ENCODE data around the gene MKX. TPM values are rescaled to one million over a fixed set of nuclear protein-coding genes. Genes with fewer than 3 reads are reported as not detected.

Gene MKX
- total RNA-seq (0.72 and 0.90 TPM in 2 replicates), polyA plus RNA-seq (0.10 and 0.94 TPM in 2 replicates)

GRCh38 chr10:27745732-27746396 lies at the start of gene MKX:
Gene MKX, minus strand, starts transcription at chr10:27745819. Its CDS starts 2,404 bp downstream, at chr10:27743415.
- H3K4me1 ChIP-seq (ENCODE audit: insufficient read depth), result peaks cover 39% of the 10 kb centered on the region
- H3K27ac ChIP-seq, result no peak within 1 kb of the TSS
- H3K4me2 ChIP-seq, result peak within 1 kb of the TSS; percentile 97
- peak; percentile 69 for DNase-seq (ENCODE audit: low spot score)
- peaks cover 95% of the 10 kb centered on the region for H3K27me3 ChIP-seq
- H3K79me2 ChIP-seq, result no peaks in the 10 kb centered on the region
- H3K9me3 ChIP-seq (ENCODE audit: low read depth), result no peaks in the 10 kb centered on the region
- TF ChIP-seq EZH2phosphoT487 (IDR thresholded peaks at IDR 0.05; ENCODE audit: low read depth, severe bottlenecking, unreplicated experiment) (peak; percentile 62), CTCF (IDR thresholded peaks at IDR 0.05; ENCODE audit: poor library complexity) (no peak), EZH2 (IDR thresholded peaks at IDR 0.05; ENCODE audit: borderline replicate concordance) (peak; percentile 92)
- no peaks in the 10 kb centered on the region for H3K36me3 ChIP-seq (replicated peaks; ENCODE audit: insufficient read depth, low read depth)
- H3K4me3 ChIP-seq, result peak within 1 kb of the TSS; percentile 21
- no peaks in the 10 kb centered on the region for H4K20me1 ChIP-seq (ENCODE audit: insufficient read depth, poor library complexity, severe bottlenecking)
- no peaks in the 10 kb centered on the region for H3K9me2 ChIP-seq (replicated peaks; ENCODE audit: insufficient read depth)
- H2AFZ ChIP-seq, result peak within 1 kb of the TSS; percentile 55
- WGBS (ENCODE audit: low lambda C conversion rate, missing lambda C conversion rate), result 2% methylated on average over 63 of the region's 69 CpGs

GRCh38 chr10:27794157-27794556 lies 48.5 kb upstream of the MKX start:
- H3K9me3 ChIP-seq (ENCODE audit: low read depth), result no peaks in the 10 kb centered on the region
- DNase-seq (ENCODE audit: low spot score), result no peak
- H3K27ac ChIP-seq, result no peak overlapping the region
- no peaks in the 10 kb centered on the region for H3K9me2 ChIP-seq (replicated peaks; ENCODE audit: insufficient read depth)
- no peaks in the 10 kb centered on the region for H3K27me3 ChIP-seq
- TF ChIP-seq EZH2 (IDR thresholded peaks at IDR 0.05; ENCODE audit: borderline replicate concordance), result no peak
- TF ChIP-seq CTCF (IDR thresholded peaks at IDR 0.05; ENCODE audit: poor library complexity), result no peak
- TF ChIP-seq EZH2phosphoT487 (IDR thresholded peaks at IDR 0.05; ENCODE audit: low read depth, severe bottlenecking, unreplicated experiment), result no peak
- no peaks in the 10 kb centered on the region for H3K79me2 ChIP-seq
- H4K20me1 ChIP-seq (ENCODE audit: insufficient read depth, poor library complexity, severe bottlenecking), result no peaks in the 10 kb centered on the region
- no peaks in the 10 kb centered on the region for H3K4me1 ChIP-seq (ENCODE audit: insufficient read depth)
- no peak overlapping the region for H3K4me3 ChIP-seq
- H3K36me3 ChIP-seq (replicated peaks; ENCODE audit: insufficient read depth, low read depth), result no peaks in the 10 kb centered on the region
- no peak overlapping the region for H3K4me2 ChIP-seq
- 57% methylated on average over 1 of the region's 1 CpG for WGBS (ENCODE audit: low lambda C conversion rate, missing lambda C conversion rate)
- no peak overlapping the region for H2AFZ ChIP-seq

GRCh38 chr10:27792216-27792615 lies 46.6 kb upstream of the MKX start:
- Histone ChIP-seq H4K20me1 (ENCODE audit: insufficient read depth, poor library complexity, severe bottlenecking) (no peaks in the 10 kb centered on the region), H3K27ac (no peak overlapping the region), H3K27me3 (no peaks in the 10 kb centered on the region), H3K4me3 (no peak overlapping the region), H3K36me3 (replicated peaks; ENCODE audit: insufficient read depth, low read depth) (no peaks in the 10 kb centered on the region), H3K9me3 (ENCODE audit: low read depth) (no peaks in the 10 kb centered on the region), H3K4me1 (ENCODE audit: insufficient read depth) (no peaks in the 10 kb centered on the region), H2AFZ (no peak overlapping the region), H3K4me2 (no peak overlapping the region), H3K79me2 (no peaks in the 10 kb centered on the region), H3K9me2 (replicated peaks; ENCODE audit: insufficient read depth) (no peaks in the 10 kb centered on the region)
- TF ChIP-seq CTCF (IDR thresholded peaks at IDR 0.05; ENCODE audit: poor library complexity) (no peak), EZH2 (IDR thresholded peaks at IDR 0.05; ENCODE audit: borderline replicate concordance) (no peak), EZH2phosphoT487 (IDR thresholded peaks at IDR 0.05; ENCODE audit: low read depth, severe bottlenecking, unreplicated experiment) (no peak)
- DNase-seq (ENCODE audit: low spot score), result no peak
- WGBS (ENCODE audit: low lambda C conversion rate, missing lambda C conversion rate), result 84% methylated on average over 2 of the region's 2 CpGs
